GM13976 (cell line): ENCODE data around the gene ATMIN.

ENCODE experiments used
- DNase-seq: peaks from one replicate; pipeline ENCODE4 v3.0.0; 2012; ENCODE audit warnings: low spot score
- in situ Hi-C: fragments of 300-500 bp; cut with MboI; formaldehyde crosslinking; loops from one replicate; pipeline ENCODE4 v1.12.0; 2022; ENCODE audit warnings: low sequenced_read_pairs, mixed read lengths, inconsistent platforms; ENCODE audit not compliant: unreplicated experiment
- TF ChIP-seq, protein P1 (sequence below): IDR thresholded peaks from 2 replicates; pipeline ENCODE4 v1.5.1; 2012; ENCODE audit warnings: borderline replicate concordance, mild to moderate bottlenecking; ENCODE audit not compliant: insufficient read depth; ENCODE audit errors: extremely low read depth, missing control alignments, control extremely low read depth

ATMIN gene

DNA sequence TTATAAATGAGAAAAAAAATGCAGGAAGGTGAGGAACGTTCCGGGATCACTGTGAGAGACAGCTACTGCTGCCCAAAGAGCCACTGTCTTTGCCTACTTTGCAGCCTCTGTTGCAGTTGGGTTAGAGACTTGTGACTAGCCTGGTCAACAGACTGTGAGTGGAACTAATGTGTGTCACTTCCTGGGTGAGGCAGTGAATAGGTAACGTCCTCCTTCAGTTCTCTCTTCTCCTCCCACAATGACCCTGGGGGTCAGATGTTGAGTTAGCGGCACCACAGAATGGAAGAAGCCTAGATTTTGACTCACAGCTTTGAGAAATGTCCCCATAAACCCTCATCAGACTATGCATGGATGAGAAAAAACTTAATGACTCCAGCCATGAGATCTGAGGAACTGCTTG lies 36.2 kb downstream of the ATMIN start:
- TF ChIP-seq, protein P1, sequence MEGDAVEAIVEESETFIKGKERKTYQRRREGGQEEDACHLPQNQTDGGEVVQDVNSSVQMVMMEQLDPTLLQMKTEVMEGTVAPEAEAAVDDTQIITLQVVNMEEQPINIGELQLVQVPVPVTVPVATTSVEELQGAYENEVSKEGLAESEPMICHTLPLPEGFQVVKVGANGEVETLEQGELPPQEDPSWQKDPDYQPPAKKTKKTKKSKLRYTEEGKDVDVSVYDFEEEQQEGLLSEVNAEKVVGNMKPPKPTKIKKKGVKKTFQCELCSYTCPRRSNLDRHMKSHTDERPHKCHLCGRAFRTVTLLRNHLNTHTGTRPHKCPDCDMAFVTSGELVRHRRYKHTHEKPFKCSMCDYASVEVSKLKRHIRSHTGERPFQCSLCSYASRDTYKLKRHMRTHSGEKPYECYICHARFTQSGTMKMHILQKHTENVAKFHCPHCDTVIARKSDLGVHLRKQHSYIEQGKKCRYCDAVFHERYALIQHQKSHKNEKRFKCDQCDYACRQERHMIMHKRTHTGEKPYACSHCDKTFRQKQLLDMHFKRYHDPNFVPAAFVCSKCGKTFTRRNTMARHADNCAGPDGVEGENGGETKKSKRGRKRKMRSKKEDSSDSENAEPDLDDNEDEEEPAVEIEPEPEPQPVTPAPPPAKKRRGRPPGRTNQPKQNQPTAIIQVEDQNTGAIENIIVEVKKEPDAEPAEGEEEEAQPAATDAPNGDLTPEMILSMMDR: no peak
- in situ Hi-C loops: no loop called here
- DNase-seq: no peak

DNA sequence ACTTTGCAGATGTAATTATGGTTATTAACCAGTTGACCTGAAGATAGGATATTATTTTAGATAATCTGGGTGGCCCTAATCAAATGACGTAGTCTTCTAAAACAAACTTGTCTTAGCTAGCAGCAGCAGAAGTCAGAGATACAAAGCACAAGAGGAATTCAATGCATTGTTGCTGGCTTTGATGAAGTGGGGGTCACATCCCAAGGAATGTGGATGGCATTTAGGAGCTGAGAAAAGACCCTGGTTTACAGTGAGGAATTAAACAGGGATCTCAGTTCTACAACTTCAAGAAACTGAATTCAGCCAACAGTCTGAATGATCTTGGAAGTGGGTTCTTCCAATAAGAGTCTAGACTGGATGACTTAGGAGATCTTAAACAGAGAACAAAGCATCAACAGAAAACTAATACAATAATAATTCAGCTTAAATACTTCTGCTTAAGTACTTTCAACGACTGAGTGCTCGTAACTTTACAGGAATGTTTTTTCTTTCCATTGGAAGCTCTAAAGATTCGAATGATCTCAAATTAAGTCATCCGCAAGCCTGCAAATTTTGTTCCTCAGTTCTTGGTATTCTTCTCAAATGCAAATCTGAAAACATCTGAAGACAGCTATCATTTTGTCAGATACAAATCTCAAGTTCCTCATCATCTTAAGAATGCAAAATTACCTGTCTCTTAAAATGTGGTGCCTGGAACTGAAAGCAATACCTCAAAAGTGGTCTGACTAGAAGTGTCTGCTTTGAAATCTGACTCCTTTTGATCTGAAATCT lies 38.1 kb downstream of the ATMIN start:
- DNase-seq: no peak
- in situ Hi-C loops: no loop called here

DNA sequence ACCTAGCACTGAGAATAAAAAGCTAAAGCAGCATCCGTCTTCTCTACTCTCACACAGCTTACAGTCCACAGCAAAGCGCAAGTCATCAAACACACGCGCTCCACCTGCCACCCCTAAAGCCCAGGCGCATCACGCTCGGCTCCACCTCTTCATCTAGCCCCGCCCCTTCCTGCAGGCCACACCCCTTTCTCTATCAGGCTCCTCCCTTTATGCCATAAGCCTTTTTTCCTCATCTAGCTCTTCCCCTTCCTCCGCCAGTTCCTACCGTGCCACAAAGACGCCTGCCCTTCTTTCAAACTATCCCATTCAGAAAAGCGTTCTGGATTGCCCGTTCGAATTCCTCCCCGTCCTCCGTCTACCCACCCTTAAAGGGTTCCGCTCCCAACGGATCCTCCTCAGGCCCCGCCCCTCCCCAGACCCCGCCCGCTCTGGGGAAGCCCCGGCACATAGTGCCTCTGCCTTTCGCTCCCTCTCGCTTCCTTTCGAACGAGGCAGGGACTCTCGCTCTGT lies 41.0 kb downstream of the ATMIN start:
- DNase-seq: peak; percentile 87
- in situ Hi-C loops: no loop called here
- TF ChIP-seq, protein P1: no peak

More for the DNA sequence above, 38.1 kb downstream of the ATMIN start:
- TF ChIP-seq, protein P1: no peak

DNA sequence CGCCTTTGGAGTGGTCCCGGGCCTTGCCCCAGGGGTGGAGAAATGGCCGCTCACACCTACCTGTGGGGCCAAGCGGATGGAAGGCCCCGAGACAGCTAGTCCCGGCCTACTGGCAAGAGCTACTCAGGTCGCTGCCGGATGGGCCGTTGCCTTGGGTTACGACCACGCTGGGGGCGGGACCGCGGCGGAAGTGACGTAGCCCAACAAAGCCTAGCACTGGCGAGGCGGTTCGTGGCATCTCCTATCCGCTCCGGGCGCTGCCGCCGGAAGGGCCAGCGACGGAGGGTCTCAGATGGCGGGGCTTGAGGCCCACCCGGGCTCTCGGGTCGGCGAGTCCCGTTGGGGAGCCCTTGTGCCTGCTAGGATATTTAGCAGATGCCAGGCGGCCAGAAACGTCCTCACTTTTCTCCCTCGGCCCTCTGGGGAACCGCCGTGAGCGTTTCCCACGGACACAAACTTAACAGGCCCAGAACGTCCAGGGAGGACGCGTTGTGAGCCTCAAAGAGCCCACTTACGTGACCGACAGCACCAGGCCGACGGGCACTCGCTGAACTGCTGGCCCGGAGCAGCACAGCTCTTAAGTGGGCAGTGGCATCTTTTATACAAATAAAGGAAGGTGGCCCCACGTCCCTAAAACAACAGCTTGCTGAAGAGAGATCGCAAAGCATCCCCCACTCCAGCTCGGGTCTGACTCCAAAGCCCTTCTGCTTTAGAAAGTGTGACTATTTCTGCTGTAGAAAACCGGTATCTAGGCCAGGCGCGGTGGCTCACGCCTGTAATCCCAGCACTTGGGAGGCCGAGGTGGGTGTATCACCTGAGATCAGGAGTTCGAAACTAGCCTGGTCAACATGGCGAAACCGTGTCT lies 41.7 kb downstream of the ATMIN start, which contains the start of gene C16orf46:
C16orf46 (minus strand) TSS at position 163 of the 865 bp plus-strand sequence. CDS start 13,283 bp downstream, outside the sequence.
- in situ Hi-C loops: no loop called here
- DNase-seq: peak; percentile 98
- TF ChIP-seq, protein P1: no peak

DNA sequence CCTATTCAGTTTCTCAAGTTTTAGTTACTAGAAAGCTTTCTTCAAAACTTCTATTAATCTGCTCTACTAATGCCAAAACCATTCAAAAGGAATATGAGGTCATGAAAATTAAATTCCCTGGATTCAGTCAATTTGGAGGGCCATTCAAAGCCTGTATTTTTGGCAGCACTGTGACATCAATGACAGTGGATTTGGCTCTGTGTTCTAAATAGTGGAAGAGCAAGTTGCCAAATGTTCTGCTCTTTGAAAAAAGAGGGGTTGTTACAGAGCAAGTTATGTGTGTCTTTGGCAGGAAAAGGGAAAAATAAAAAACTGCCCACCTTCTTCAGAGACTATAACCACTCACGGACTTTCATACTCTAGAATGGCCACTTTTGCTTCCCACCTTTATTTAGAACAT lies 44.6 kb downstream of the ATMIN start:
- DNase-seq: no peak
- in situ Hi-C loops: no loop called here
- TF ChIP-seq, protein P1: no peak

DNA sequence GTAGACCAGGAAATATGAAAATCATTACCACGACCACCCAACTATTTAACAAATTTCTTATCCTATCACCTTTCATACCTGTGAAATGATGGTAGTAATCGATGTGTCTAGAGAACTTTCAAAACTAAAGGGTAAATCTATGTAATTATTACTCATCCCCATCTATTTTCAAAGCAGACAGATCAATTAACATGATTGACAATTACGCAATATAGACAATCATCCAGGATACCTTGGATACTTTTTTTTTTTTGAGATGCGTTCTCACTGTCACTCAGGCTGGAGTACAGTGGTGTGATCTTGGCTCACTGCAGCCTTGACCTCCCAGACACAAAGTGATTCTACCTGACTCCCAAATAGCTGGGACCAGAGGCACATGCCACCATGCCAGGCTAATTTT lies 45.4 kb downstream of the ATMIN start:
- DNase-seq: no peak
- in situ Hi-C loops: no loop called here
- TF ChIP-seq, protein P1: no peak
